Limb (tissue), 2 donors: ENCODE data around the gene RALGAPA1.
"Not testable (repeated sequence)": the region's sequence is repeated elsewhere in the genome, so short reads cannot be mapped to it uniquely, and the experiment has no call there.

ENCODE experiments used
- DNase-seq, 2 donors: peaks; one replicate each; pipeline ENCODE4 v3.0.0-alpha.2; 2016; ENCODE audit errors: extremely low spot score in 2 of 2

The RALGAPA1 gene

DNA sequence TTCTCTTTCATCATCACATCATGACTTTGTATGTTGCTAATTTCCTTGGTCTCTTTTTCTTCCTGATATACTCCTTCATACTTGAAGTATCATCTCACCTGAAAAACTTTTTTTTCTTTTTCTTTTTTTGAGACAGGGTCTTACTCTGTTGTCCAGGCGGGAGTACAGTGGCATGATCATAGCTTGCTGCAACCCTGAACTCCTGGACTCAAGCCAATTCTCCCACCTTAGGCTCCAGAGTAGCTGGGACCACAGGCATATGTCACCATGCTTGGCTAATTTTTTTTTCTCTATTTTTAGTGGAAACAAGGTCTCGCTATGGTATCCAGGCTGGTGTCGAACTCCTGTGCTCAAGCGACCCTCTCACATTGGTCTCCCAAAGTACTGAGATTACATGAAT is 107.6 kb downstream of the RALGAPA1 start:
- DNase-seq, result no peak

DNA sequence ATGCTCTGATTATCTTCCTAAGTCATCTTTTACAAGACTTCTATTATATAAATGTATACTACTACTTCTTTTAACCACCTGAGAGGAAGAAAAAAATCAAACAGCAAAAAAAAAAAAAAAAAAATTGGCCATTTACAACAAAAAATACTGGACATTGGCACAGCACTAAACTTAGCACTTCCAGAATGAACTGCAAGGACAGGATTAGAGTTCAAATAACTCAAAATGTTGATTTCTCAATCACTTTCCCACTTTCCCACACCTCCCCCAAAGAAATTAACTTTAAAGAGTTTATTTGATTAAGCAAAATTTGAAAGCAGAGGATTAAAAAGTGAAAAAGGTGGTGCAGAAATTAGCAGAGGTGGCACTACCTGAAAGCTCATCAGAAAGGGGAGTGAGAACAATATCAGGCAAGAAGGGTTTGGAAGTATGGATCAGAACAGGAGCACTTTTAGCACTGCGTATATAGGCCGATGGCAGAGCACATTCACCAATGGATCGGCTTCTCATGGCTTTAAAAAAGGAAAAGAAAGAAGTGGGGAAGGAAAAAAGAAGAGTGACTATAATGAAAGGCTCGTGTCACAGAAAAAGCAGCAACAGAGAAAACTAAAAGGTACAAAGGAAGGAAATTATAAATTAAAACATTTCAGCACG is 109.2 kb downstream of the RALGAPA1 start:
- no peak for DNase-seq

DNA sequence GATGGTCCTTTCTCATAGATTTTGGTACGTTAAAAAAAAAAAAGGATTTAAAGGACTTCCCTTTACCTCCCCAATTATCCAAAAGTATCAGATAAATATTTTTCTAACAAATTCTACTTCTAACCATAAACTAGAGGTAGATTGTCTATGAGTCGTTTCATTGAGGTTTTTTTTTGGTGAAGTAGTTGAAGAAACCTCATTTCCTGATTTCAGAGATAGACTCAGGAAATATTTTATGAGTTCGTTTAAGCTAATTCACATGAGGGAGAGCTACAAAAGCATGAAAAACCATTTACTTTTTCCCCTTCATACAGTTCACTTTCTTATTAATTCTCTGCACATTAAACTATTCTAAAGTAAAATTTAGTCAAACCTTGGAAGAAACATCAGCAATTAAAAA is 112.5 kb downstream of the RALGAPA1 start:
- DNase-seq, result no peak

- no peak for DNase-seq
Observed at GRCh38 chr14:35696119-35696518, 113.0 kb downstream of the RALGAPA1 start.

- no peak for DNase-seq
Observed at GRCh38 chr14:35695647-35696046, 113.4 kb downstream of the RALGAPA1 start.

DNA sequence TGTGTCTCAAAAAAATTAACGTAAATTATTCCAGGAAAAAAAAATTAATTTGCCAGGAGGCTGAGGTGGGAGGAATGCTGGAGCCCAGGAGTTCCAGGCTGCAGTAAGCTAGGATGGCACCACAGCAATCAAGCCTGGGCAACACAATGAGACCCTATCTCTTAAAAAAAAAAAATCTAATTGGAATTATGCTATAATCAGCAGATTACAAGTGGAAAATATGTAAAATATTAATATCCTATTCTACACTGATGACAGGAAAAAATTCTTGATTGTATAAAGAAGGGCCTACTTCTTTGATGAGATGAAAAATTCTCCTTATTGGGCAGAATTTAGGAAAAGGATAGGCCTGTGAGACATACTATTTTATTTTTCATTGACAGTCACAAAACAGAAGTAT is 114.0 kb downstream of the RALGAPA1 start:
- DNase-seq, result no peak

DNA sequence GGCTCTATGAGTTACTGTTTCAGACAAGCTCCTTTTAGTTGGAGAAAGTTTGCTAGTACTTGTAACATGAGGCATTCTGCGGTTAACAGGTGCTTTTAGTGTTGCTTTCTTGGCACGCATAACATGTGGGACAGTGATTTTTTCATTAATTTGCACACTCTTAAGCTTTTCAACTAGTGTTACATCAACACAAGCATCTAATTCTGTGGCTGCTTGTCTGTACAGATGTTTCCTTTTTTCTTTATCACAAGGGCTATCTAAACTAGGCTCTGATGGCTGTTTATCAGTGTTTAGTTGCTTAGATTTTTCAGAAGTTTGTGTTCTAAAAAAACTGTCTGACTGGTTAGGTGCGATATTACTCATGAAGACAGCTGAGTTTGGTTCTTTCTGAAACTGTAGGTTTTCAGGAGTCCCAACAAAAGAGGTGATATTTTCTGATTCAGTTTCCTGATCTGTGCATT is 120.1 kb downstream of the RALGAPA1 start:
- no peak for DNase-seq

- DNase-seq, result no peak
Observed at GRCh38 chr14:35688126-35688826, 120.8 kb downstream of the RALGAPA1 start.

DNA sequence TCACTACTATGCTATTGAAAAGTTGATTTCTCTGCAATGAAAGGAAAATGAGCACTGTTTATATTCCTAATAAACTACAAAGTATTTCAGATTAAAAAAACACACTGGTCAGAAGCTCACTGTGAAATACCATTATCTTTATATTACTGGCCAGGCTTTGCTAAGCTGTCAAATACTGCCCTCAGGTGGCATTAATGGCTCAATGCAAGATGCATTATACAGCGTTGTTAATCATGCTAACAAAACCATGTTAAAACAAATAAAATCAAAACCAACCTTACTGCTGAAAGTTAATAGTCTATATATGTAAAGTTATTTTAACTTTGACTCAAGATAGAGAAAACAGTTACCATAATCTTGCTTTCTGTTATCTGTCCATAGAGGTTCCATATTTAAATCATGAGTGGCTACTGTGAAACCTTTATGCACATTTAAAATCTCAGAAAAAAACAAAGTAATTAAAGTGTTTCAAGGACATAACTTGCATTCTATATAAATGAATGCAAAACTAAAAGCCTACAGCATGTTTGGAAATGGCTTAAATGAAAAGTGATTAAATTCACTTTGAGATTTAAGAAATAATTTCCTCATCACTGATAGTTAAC is 121.7 kb downstream of the RALGAPA1 start:
- DNase-seq, result peak in 1 of 2 donors; percentile 42

DNA sequence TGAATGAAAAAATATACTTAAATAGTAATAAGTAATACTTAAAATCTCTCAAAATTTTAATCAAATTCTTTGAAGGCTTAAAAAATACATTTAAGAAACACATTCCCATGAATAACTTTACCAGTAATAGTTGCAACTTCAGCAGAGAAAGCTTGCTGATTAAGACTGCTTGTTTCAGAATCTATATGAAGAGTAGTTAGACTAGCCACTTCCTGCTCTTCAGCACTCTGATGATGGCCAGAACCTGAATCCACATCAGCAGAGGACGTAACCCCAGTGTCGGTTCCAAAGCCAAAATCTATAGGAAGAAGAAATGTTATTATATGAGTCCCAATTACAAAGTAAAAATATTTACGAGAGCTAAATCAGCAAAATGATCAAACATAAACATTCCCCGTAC is 125.4 kb downstream of the RALGAPA1 start:
- DNase-seq, result not testable (repeated sequence)

GRCh38 chr14:35682802-35683201 is 126.3 kb downstream of the RALGAPA1 start:
- DNase-seq, result no peak

GRCh38 chr14:35678403-35679028 is 130.6 kb downstream of the RALGAPA1 start:
- DNase-seq, result no peak

GRCh38 chr14:35669782-35670181 is 139.3 kb downstream of the RALGAPA1 start:
- DNase-seq, result no peak

DNA sequence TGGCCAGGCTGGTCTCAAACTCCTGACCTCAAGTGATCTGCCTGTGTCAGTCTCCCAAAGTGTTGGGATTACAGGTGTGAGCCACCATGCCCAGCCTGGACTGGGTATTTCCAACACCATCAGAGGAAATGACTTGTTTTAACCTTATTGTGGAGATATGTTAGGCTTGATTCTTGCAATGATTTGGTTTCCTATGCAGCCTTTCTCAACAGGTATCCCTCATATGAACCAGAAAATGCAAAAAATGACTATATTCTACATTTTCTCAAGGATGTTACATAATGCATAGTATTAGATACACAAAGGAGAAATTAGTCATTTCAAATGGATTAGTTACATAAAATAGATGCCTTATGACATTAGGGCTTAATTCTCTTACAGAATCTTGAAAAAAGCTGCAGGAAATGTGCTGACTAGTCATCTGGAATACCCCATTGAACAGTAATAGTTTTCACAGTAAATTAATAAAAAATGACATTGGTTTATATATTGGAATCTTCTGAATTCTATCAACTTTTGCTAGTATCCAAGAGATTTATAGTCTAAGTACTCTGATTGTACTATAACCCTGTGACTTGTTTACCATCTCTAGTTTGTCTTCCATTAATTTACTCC is 142.6 kb downstream of the RALGAPA1 start:
- DNase-seq, result no peak

DNA sequence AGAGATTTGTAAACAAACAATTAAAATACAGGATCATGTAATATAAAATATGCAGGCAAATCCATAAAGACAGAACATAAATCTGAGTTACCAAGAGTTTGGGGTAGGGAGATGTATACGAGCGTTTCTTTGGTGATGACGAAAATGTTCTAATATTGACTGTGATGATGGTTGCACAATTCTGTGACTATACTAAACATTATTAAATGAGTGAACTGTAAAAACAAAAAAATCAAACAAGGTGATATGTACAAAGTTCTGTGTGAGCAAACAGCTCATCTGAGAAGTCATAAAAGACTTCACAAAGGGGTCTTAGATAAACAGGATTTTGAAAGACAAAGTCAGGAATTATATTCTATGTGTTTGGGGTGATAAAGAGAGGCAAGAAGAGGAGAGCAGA is 147.2 kb downstream of the RALGAPA1 start:
- no peak for DNase-seq

- no peak for DNase-seq
Observed at GRCh38 chr14:35653045-35653444, 156.1 kb downstream of the RALGAPA1 start.

- DNase-seq, result no peak
Observed at GRCh38 chr14:35643513-35643912, 165.6 kb downstream of the RALGAPA1 start.

DNA sequence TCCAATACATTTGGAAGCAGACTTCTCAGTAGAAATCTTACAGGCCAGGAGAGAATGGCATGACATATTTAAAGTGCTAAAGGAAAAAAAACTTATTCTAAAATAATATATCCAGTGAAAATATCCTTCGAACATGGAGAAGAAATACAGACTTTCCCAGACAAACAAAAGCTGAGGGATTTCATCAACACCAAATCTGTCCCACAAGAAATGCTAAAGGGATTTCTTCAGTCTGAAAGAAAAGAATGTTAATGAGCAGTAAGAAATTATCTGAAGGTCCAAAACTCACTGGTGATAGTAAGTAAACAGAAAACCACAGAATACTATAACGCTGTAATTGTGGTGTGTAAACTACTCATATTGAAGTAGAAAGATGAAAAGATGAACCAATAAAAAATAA is 171.2 kb downstream of the RALGAPA1 start:
- DNase-seq, result no peak

GRCh38 chr14:35637269-35637668 is 171.8 kb downstream of the RALGAPA1 start:
- no peak for DNase-seq

DNA sequence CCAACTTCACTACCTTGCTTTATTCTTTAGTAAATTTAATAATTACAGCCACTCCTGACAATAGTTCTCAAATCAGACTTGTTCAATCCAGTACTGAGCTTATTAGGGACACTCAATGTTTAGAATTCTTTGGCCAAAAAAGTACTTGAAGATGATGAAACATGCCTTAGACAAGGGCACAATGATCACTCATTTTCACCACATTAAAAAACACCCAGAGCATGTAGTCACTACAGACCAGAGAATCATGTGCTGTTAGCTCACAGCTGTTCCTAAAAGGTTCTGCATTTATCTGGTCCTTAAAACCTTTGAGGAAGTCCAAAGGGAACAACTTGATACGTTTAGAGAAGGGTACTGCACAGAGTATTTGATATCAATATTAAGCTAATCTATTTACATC is 176.4 kb downstream of the RALGAPA1 start:
- DNase-seq, result no peak

DNA sequence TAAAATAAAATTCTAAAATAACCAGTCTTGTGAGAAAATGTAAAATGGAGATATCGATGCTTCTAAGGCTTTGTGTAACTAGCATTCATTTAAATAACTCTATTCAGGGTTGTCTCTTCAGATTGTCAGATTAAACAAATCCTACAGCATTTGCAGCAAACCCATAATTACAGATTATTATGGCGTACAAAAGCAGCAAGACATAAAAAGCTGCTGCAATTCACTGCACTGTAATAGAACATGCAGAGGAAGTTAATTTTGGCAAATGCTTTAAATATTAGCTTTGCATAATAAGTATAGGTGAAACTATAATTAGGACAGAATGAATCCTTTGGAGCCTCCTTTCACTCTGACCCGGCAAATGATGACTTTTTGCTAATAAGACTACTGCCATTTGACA is 176.8 kb downstream of the RALGAPA1 start:
- DNase-seq, result no peak
